ENCODE results near the gene HCRTR2.
"Not testable (repeated sequence)": the region's sequence is repeated elsewhere in the genome, so short reads cannot be mapped to it uniquely, and the experiment has no call there.

Gene HCRTR2

DNA sequence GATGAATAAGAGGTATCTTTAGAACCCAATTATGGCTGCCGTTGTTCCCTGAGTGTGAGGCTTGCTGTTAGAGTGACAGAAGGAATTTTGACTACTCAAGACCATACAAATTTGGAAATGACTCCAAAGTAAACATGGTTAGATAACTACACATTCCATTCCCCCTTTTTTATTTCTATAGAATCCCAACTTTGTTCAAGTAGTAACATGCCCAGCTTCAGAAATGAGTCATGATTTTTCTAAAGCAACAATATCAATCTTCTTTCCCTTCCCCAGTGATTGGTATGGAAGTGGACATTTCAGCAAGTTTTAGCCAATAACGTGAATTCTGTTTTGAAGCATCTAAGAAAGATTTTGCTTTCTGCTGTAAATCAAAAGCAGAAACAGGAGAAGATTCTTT is 37.8 kb downstream of the HCRTR2 start:
- peak; percentile 53 for DNase-seq (ENCODE audit: low read depth, low spot score)

DNA sequence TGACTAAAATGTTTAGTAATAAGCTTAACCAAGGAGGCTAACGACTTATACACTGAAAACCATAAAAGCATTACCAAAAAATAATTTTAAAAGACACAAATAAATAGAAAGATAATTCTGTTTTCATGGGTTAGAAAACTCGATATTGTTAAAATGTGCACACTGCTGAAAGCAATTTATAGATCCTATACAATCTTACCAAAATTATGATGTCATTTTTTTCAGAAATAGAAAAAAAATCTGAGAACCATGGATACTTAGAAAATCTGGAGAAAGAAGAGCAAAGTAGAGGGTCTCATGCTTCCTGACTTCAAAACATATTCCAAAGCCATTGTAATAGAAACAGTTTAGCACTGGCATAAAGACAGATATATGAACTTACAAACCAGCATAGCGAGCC is 46.6 kb downstream of the HCRTR2 start:
- no peak for DNase-seq (ENCODE audit: low read depth, low spot score)

DNA sequence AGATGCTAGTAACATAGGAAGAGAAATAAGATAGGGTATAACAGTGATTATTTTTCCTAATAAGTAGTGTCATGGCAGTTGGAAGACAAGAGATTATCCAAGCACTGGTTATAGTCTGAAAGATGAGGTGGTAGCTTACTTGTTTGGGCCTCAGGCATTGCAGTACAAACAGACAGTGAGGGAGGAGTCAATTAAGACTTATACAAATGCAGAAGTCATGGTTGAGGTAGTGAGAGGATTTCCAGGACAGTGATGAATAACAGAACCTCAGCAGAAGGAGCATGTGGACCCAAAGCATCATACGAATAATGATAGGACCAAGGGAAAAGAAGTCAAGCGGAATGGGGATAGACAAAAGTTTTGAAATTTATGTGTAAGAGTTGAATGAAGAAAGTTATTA is 53.5 kb downstream of the HCRTR2 start:
- DNase-seq (ENCODE audit: low read depth, low spot score), result no peak

DNA sequence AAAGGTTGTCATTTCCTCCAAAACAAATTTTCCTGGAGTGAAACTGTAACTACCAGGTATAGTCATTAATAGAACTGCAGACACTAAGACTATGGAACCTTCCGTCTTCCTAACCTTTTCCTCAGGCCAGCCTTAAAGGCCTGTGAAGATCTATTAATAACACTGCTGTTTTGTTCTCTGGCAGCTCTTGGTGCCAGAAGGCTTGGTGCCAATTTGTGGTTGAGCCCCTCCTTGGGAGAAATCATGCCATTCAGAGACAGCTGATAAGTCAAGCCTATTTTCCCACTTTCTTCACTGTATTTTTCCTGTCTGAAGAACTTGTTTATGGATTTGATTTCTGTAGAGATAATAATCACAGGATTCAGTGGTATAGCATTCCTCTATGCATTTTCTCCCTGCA is 64.8 kb downstream of the HCRTR2 start:
- peak; percentile 80 for DNase-seq (ENCODE audit: low read depth, low spot score)

DNA sequence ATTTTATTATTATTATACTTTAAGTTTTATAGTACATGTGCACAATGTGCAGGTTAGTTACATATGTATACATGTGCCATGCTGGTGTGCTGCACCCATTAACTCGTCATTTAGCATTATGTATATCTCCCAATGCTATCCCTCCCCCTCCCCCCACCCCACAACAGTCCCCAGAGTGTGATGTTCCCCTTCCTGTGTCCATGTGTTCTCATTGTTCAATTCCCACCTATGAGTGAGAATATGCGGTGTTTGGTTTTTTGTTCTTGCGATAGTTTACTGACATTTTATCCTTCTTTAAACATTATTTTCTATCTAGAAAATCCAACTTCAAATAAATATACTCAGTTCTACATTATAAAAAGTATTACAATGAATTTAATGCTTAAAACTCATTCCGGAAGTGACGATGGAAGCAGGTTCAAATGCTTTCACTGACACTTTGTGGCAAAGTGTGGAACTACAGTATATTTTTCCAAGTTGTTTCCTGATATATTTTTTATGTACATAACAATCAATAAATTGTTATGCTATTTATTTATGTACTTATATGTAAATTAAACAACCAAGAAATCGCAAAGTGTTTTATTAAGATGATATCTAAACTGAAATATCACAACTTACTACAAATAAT is 66.8 kb downstream of the HCRTR2 start:
- peak; percentile 44 for DNase-seq (ENCODE audit: low read depth, low spot score)

DNA sequence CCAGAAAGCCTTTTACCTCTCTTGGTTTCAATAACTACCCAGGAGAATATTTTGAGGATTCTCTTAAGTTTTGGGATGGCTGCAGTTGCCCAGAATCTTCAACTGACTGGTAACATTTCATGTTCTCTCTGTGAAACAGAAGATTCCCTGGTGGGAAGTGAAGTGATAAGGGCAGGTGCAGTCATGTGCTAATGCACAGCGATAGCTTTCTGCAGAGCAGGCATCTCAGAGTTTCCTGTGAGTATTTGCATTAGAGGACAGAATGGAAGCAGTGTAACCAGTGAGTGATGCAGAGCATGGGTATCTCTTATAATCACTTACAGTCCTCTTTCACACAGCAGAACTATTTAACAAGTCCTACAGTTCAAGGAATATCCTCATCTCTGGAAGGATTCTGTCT is 76.1 kb downstream of the HCRTR2 start:
- no peak for DNase-seq (ENCODE audit: low read depth, low spot score)

DNA sequence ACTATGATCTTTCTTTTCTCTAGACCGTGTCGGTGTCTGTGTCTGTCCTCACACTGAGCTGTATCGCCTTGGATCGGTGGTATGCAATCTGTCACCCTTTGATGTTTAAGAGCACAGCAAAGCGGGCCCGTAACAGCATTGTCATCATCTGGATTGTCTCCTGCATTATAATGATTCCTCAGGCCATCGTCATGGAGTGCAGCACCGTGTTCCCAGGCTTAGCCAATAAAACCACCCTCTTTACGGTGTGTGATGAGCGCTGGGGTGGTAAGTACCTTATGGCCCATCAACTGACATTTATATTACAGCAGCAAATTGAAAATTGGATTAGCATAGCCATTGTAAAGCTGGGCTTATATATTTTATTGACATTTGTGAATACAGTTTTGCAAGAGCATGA is 80.8 kb downstream of the HCRTR2 start:
- DNase-seq (ENCODE audit: low read depth, low spot score), result no peak

DNA sequence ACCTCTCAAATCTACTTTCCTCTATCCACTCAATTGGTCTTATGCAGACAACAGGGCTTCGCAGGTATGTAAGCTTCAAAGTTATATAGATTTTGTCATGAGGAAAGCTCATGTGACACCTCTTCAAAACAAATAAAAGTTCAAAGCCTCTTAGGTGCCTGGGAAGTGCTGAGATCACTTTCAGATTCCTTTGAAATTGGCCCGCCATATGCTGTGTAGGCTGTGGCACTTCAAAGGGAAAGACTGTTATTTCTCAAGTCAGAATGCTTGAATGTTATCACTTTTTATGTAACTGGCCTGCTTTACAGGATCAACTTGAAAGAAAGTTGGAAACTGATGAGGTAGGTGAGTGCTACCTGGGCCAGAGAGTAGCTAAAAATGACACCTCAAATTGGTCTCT is 85.9 kb downstream of the HCRTR2 start:
- DNase-seq (ENCODE audit: low read depth, low spot score), result no peak

DNA sequence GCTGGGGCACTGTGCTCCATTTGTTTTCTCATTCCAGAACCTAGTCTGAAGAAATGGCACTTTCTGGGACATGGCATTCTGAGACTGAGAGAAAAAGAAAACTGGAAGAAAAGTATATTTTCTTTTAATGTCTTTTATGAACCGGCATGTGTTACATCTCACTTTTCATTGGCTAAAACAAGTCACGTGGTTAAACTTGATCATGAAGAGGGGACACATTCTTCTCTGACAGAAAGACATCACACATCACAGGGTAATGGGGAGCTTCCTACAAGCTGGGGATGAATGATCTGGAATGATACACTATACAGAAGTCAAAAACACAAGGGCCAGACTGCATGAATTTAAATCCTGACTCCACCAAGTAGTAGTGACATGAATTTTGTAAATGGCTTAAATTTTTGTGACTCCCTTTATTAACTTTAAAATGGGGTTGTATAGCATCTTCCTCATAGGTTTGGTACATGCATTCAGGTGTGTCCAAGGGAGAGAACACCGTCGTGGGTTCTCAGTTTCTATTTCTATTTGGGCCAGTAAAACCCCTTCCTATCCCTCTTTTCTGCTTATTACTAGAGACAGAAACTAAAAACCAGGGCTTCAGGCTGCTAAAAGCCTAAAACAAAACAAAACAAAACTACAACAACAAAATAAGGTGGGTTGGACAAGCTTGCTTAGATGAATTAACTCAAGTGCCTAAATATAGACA is 91.2 kb downstream of the HCRTR2 start:
- no peak for DNase-seq (ENCODE audit: low read depth, low spot score)

DNA sequence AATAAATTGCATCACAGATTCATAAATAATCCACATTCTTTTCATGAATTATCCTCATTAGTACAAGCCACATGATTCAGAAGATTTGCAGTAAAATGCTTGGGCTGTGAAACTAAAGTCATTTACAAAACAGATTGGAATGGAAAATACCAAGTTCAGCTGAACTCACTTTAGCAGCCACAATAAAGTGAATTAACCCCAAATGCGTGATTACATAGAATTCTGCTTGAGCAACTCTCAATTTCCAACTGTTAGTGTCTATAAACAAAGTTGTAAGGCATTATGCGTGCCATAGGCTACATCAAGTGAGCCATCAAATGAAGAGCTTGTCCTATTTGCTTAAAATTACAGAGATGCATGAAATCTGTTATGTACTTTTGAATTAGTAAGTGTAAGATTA is 92.6 kb downstream of the HCRTR2 start:
- DNase-seq (ENCODE audit: low read depth, low spot score), result no peak

DNA sequence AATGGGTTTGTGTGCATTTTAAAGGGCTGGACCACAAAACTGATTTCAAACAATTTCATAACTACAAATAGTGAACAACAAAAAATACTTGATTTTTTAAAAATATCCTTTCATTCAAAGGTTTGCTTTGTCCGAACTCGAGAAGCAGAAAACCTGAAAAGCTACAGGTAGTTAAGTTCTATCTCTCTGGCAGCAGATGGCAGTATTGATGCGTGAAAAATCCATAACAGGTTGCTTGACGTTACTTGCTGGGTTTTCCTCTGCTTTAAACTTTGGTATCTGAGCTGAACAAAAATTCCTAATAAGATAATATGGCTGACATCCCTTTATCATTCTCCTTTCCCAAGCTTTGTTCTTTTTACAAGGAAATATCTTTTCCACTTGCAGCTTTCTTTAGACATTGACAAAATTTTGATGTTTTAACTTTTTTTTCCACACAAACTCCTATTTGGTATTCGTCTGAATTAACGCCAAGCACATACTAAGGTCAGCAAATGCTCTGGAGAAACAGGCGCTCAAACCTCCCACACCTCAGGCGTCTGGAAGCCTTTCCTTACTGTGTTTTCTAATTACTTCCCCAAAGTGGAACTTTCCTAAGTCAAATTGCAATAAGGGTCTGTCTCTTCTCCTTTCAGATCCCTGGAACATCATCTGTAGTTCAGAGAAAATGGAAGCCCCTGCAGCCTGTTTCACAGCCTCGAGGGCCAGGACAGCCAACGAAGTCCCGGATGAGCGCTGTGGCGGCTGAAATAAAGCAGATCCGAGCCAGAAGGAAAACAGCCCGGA is 102.6 kb downstream of the HCRTR2 start:
- peak; percentile 70 for DNase-seq (ENCODE audit: low read depth, low spot score)

DNA sequence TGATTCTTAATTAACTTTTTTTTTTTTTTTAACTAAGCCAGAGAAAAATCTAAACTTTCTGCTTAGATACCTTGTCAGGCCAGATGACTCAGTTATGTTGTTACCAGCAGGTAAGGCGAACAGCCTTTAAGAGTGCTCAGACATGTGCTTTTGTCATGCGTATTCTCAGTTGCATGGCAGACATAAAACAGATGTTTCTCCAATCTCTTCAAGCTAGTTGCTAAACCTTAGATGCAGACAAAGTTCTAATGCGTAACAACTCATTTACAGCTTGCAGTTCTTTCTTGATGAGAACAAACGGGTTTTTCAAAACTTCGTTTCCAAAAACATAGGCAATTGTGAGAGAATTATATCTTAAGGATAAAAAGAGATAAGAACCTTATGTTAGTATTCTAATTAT is 103.3 kb downstream of the HCRTR2 start:
- DNase-seq (ENCODE audit: low read depth, low spot score), result no peak

DNA sequence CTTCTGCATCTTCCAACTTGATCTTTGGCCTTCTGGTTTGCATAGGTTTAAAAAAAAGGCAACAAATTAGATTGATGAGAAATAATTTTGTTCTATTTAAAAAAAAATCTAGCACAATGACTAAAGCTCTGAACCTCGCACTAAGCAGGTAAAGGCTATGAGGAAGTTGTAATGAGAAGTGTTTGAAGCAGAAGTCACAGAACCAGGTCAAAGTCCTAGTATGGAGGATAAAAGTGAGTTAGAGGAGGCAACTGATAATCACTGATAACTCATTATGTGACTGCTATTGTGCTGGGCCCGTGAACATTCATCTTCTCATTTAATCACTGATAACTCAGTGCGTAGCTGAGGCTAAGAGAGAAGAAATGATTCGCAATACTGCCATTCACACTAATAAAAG is 106.9 kb downstream of the HCRTR2 start:
- no peak for DNase-seq (ENCODE audit: low read depth, low spot score)

DNA sequence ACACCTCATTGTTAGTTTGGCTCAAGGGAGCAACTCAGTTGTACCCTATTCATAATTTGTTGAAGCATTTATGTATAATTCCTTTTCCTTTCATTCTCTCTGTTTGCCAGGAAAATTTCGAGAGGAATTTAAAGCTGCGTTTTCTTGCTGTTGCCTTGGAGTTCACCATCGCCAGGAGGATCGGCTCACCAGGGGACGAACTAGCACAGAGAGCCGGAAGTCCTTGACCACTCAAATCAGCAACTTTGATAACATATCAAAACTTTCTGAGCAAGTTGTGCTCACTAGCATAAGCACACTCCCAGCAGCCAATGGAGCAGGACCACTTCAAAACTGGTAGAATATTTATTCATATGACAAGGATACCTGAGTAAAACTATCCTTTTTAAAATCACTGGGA is 107.8 kb downstream of the HCRTR2 start:
- DNase-seq (ENCODE audit: low read depth, low spot score), result no peak

DNA sequence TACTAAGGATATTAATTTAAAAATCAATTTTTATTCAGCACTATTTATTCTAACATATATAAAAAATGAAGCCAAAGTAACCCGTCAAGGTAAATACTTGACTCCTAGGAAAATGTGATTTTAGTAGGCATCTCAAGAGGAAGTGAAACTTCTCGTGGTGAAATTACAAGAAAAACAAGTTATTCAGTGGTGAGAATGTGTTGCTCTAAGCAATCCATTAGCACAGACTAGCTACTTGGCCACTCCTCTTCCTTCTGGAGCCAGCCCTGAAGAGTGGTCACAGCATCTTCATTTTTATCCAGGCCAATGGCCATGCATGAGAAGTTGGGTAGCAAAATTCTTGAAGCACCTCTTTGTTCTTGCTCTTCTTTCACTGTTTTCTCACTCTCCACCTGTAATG is 112.5 kb downstream of the HCRTR2 start:
- DNase-seq (ENCODE audit: low read depth, low spot score), result no peak

DNA sequence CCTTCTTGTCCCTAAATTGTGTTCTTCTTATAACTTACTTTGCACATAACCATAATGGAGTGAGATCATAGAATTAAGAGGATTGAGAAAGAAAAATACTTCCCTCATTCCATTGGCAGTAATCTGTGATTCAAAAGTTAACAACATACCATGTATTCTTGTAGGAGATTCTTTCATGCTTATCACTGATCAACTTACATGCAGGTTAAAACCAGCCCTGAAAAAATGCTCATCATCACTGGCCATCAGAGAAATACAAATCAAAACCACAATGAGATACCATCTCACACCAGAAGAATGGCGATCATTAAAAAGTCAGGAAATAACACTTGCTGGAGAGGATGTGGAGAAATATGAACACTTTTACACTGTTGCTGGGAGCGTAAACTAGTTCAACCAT is 116.4 kb downstream of the HCRTR2 start:
- DNase-seq (ENCODE audit: low read depth, low spot score), result no peak

DNA sequence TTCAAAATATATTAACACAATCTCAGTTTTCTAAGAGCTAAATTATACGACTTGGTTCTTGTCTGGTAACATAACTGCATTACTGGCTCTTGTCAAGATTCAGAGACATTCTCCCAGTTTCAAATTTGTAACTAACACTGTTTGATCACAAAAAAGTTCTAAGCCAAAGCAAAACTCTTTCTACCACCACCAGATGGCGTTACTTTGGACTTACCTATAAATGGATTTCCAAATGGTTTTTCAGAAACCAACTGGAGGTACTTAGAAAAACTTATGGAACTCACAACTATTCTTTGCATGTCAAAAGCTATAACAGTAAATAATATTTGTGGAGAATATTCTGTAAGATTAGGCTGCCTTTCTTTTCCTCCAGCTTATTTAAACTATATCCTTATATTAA is 118.8 kb downstream of the HCRTR2 start:
- peak; percentile 0 for DNase-seq (ENCODE audit: low read depth, low spot score)

DNA sequence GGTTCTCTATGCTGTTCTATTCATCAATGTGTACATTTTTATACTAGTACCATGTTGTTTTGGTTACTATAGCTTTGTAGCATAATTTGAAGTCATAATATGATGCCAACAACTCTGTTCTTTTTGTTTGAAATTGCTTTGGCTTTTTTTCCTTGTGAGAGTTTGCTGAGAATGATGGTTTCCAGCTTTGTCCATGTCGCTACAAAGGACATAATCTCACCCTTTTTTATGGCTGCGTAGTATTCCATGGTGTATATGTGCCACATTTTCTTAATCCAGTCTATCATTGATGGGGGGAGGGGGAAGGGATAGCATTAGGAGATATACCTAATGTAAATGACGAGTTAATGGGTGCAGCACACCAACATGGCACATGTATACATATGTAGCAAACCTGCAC is 122.9 kb downstream of the HCRTR2 start:
- not testable (repeated sequence) for DNase-seq (ENCODE audit: low read depth, low spot score)

DNA sequence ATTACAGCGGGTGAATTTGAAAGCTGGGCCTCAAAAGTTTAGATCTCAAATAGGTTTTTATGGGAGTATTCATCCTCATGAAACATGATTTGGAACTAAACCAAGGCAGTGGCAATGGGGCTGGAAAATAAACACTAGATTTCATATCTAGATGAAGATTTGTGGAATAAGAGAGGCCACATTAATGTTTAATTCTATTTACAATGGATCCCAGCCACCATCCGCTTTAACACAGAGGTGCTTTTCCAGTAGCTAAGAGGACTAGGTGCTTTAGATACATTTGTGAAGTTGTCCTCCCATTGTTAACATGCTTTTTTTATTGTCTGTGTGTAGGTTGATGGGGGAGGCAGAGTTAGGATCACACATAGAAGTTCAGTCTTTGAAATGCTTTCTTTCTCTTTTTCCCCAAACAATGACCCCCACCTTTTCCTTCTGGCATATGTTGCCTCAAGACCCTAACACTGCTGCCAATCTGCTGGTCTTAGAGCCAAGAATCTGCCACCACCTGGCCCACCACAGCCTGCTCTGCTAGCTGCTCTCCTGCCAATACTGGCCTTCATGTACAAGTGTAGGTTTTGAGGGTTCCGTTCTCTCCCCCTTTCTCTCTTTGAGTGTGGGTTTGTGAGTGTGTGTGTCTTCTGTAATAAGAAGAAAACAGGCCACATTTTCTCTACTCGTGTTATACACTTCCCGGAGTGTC is 125.1 kb downstream of the HCRTR2 start:
- no peak for DNase-seq (ENCODE audit: low read depth, low spot score)

DNA sequence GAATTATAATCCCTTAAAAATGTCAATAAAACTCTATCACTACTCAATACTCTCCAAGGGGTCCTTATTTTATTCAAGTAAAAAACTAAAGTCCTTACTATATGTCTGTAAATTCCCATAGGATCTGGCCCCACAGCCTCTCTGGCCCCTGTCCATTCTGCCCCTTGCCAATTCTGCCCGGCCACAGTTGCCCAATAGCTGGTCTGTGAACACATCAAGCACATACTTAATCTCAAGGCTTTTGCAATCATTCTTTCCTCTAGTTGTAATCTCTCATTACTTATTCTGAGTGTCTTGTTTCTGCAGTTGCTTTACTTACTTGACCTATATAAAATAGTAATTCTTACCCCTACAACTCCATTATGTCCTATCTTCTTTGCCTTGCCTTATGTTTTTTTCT is 130.4 kb downstream of the HCRTR2 start:
- DNase-seq (ENCODE audit: low read depth, low spot score), result no peak

DNA sequence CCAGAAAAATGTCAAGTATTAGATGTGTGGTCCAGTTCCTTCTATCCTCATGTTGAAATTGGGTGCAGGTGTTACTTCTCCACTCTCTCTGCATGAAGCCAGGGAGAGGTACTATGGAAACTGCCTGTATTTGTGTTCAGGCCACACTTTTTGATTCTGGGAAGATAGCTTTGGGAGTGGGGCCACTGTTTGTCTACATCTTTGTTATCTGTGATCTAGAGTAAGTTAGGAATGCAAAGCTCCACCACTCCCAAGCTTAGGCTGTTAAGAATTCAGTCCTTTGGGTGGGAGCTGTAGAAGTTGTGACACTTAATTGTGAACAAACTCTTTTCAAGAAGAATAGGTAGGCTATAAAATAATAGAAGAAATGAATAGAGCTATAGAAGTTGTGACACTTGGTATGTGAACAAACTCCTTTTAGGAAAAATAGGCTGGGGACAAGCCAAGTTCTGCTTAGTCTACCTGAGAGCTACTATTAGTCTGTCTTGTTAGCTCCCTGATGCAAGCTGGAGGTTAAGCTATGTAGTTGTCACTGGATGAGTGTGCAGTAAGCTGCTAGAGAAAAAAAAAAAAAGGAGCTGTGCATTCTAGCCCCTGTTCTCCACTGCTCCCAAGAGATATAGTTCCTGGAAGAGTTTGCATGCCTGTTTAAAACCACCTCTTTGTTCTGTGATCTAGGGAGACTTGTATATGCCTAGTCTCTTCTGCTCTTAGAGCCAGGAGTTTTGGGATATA is 145.8 kb downstream of the HCRTR2 start:
- DNase-seq (ENCODE audit: low read depth, low spot score), result no peak

DNA sequence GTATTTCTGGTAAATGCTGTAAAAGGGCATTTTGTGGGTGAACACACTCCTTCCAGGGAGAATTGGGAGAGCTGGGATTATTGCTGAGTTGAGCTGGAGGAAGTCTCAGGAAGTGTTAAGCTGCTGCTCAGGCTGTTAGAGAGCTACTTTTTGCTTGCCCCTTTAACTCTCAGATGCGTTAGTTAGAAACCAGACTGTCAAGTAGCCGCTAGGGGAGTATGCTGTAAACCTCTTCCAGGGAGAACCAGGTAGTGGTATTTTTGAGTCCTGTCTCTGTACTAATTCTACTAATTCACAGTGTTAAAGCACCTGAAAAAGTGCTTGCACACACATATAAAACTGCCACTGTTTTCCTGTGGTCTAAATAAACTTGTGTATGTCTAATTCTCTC is 146.4 kb downstream of the HCRTR2 start:
- DNase-seq (ENCODE audit: low read depth, low spot score), result no peak

Data from astrocyte of the hippocampus (primary cell).